OCI-LY3 (cell line): ENCODE results near the gene BEAN1.

Experiments used
- H2AFZ ChIP-seq: fragments of 200-600, 300-600 bp; shearing (Covaris generic); 2 replicates; pipeline ENCODE4 v1.6.0; 2014; ENCODE audit warnings: antibody characterized with exemption, low read depth, low read length
- H3K27ac ChIP-seq: fragments of 200-600, 300-600 bp; sonication (generic); 2 replicates; pipeline ENCODE4 v1.5.1; 2014; ENCODE audit warnings: mild to moderate bottlenecking, low read length, moderate library complexity, mixed read lengths
- H3K27me3 ChIP-seq: fragments of 200-600, 300-600 bp; sonication (generic); 2 replicates; pipeline ENCODE4 v1.6.1; 2014; ENCODE audit warnings: low read depth, low read length, mixed read lengths
- H3K36me3 ChIP-seq: fragments of 200-600, 300-600 bp; sonication (generic); replicated peaks from 2 replicates; pipeline ENCODE3; 2014; ENCODE audit warnings: low read depth, low read length, mixed read lengths
- H3K4me1 ChIP-seq: fragments of 300-600, 200-600 bp; sonication (generic); 2 replicates; pipeline ENCODE4 v1.6.1; 2014; ENCODE audit warnings: low read length, mixed read lengths
- H3K4me2 ChIP-seq: fragments of 200-600, 300-600 bp; sonication (generic); 2 replicates; pipeline ENCODE4 v1.6.1; 2014; ENCODE audit warnings: low read length, mixed read lengths
- H3K4me3 ChIP-seq: fragments of 300-600, 200-600 bp; sonication (generic); 2 replicates; pipeline ENCODE4 v1.5.1; 2014; ENCODE audit warnings: antibody characterized with exemption, mild to moderate bottlenecking, low read length, moderate library complexity
- H3K79me2 ChIP-seq: fragments of 300-600, 200-600 bp; shearing (Covaris generic); 2 replicates; pipeline ENCODE4 v1.6.1; 2014; ENCODE audit warnings: mild to moderate bottlenecking, low read length, mixed read lengths
- H3K9ac ChIP-seq: fragments of 300-600, 200-600 bp; shearing (Covaris generic); 2 replicates; pipeline ENCODE4 v1.6.0; 2014; ENCODE audit warnings: mild to moderate bottlenecking, low read length, moderate library complexity
- H3K9me3 ChIP-seq: fragments of 200-600, 300-600 bp; shearing (Covaris generic); 2 replicates; pipeline ENCODE4 v1.6.1; 2014; ENCODE audit warnings: low read length, mixed read lengths; ENCODE audit not compliant: insufficient read depth
- H4K20me1 ChIP-seq: fragments of 200-600, 300-600 bp; sonication (generic); 2 replicates; pipeline ENCODE4 v1.6.1; 2016; ENCODE audit warnings: low read length, mixed read lengths; ENCODE audit not compliant: insufficient read depth
- CTCF ChIP-seq: fragments of 200-600, 300-600 bp; sonication (generic); IDR thresholded peaks from 2 replicates; pipeline ENCODE4 v1.5.1; 2014; ENCODE audit warnings: antibody characterized with exemption, low read length, low read depth
- EZH2phosphoT487 ChIP-seq: fragments of 200-600 bp; shearing (Covaris generic); IDR thresholded peaks from 2 replicates; pipeline ENCODE4 v1.6.1; 2018; ENCODE audit warnings: antibody characterized with exemption, mixed run types, low read depth

BEAN1 gene

GRCh38 chr16:66390346-66391108, 36.6 kb upstream of the BEAN1 start:
- no peak overlapping the region for H2AFZ ChIP-seq

GRCh38 chr16:66391726-66392670, 35.1 kb upstream of the BEAN1 start:
- Histone ChIP-seq H3K27me3 (peaks cover 11% of the 10 kb centered on the region; the same call in 1 of the 2 replicates), H3K4me1 (no peaks in the 10 kb centered on the region), H3K36me3 (no peaks in the 10 kb centered on the region), H3K4me3 (no peak overlapping the region), H3K27ac (no peak overlapping the region), H3K9me3 (no peaks in the 10 kb centered on the region), H2AFZ (no peak overlapping the region), H4K20me1 (no peaks in the 10 kb centered on the region), H3K9ac (no peak overlapping the region), H3K79me2 (no peaks in the 10 kb centered on the region), H3K4me2 (no peak overlapping the region)
- TF ChIP-seq CTCF (no peak), EZH2phosphoT487 (no peak)

More at GRCh38 chr16:66390346-66391108, 36.6 kb upstream of the BEAN1 start:
- no peaks in the 10 kb centered on the region for H3K9me3 ChIP-seq
- no peak overlapping the region for H3K4me3 ChIP-seq
- no peak overlapping the region for H3K27ac ChIP-seq
- H3K79me2 ChIP-seq, result no peaks in the 10 kb centered on the region
- H3K36me3 ChIP-seq, result no peaks in the 10 kb centered on the region
- TF ChIP-seq CTCF, result no peak
- TF ChIP-seq EZH2phosphoT487, result no peak
- no peaks in the 10 kb centered on the region for H3K4me1 ChIP-seq
- no peak overlapping the region for H3K9ac ChIP-seq
- no peak overlapping the region for H3K4me2 ChIP-seq
- H3K27me3 ChIP-seq, result peaks cover 2% of the 10 kb centered on the region
- no peaks in the 10 kb centered on the region for H4K20me1 ChIP-seq

- no peak for TF ChIP-seq EZH2phosphoT487
- no peak for TF ChIP-seq CTCF
- H3K4me1 ChIP-seq, result no peaks in the 10 kb centered on the region
Measured at GRCh38 chr16:66395806-66396555, 31.1 kb upstream of the BEAN1 start.

More at GRCh38 chr16:66395806-66396555, 31.1 kb upstream of the BEAN1 start:
- no peak overlapping the region for H3K9ac ChIP-seq
- no peaks in the 10 kb centered on the region for H3K9me3 ChIP-seq
- H3K27ac ChIP-seq, result no peak overlapping the region
- no peak overlapping the region for H2AFZ ChIP-seq
- H3K4me3 ChIP-seq, result no peak overlapping the region
- H3K4me2 ChIP-seq, result no peak overlapping the region
- peaks cover 21% of the 10 kb centered on the region; the same call in 1 of the 2 replicates for H3K27me3 ChIP-seq
- no peaks in the 10 kb centered on the region for H4K20me1 ChIP-seq
- H3K79me2 ChIP-seq, result no peaks in the 10 kb centered on the region
- H3K36me3 ChIP-seq, result no peaks in the 10 kb centered on the region
